ENCODE results near the gene GPRC5C.

Gene GPRC5C

DNA sequence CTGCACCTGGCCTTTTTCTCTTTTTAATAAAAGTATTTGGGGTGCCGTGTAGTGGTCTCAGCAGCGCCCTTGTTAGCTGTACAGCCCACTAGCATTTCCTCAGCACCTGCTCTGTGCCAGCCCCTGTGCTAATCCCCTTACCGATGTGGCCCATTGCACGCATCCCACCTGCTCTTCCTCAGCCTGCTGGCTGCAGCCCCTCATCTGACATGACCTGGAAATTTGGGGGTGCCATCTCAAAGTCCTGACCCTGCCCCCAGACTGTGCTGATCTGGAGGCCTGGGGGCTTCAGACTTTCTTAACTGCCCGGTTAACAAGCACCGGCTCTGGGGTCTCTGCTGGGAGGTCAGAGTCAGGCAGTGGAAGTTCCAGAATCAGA is 10.4 kb downstream of the GPRC5C start:
- Histone ChIP-seq H3K9ac (ENCODE audit: low read length) (peak overlapping the region; percentile 6), H3K27me3 (ENCODE audit: control insufficient read depth, insufficient read depth, low read length) (no peaks in the 10 kb centered on the region), H3K9me3 (ENCODE audit: control insufficient read depth, low read length) (no peaks in the 10 kb centered on the region), H3K36me3 (ENCODE audit: control insufficient read depth, insufficient read depth, low read length) (peaks cover 6% of the 10 kb centered on the region), H3K4me3 (ENCODE audit: low read length) (no peak overlapping the region), H3K4me1 (ENCODE audit: control insufficient read depth, insufficient read depth, low read length) (peaks cover 47% of the 10 kb centered on the region)

DNA sequence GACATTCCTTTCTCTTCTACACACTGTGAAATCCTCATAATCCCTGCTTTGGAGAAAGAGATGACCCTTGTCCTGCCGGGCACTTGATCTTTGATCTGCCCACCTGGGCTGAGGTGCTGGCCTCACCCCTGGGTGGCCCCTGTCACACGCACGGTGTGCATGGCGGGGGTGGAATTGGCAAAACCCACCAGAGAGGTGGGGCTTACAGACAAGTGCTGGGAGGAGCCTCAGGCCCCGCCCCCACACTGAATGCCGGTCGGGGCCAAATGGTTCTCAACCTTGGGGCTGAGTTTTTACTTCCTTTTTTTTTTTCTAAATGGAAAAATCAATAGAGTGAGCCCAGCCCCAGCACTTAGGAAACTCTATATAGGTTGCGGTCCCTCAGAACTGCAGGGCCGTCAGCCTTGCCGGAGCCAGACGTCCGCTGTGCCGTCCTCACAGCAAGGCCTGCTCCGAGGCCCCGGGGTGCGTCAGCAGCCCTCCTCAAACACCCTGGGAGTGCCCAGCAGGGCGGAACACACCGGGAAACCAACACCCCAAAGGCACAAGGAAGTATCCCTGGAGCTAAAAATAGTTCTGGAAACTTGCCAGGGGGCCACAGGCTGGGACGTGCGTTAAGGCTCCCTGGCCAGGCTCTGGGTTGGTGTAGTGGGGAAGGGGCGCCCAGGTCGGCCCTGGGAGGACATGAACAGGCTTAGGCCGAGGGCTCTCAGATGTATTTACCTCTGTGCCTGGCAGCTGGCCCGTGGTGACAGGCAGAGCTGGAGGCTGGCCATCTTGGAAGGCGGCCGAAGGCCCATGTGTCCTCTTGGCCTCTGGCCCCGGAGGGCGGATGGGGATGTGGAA is 11.0 kb downstream of the GPRC5C start:
- no peaks in the 10 kb centered on the region for H3K27me3 ChIP-seq (ENCODE audit: control insufficient read depth, insufficient read depth, low read length)
- H3K36me3 ChIP-seq (ENCODE audit: control insufficient read depth, insufficient read depth, low read length), result peaks cover 6% of the 10 kb centered on the region
- H3K4me1 ChIP-seq (ENCODE audit: control insufficient read depth, insufficient read depth, low read length), result peaks cover 46% of the 10 kb centered on the region
- peak overlapping the region; percentile 5 for H3K4me3 ChIP-seq (ENCODE audit: low read length)
- no peaks in the 10 kb centered on the region for H3K9me3 ChIP-seq (ENCODE audit: control insufficient read depth, low read length)
- H3K9ac ChIP-seq (ENCODE audit: low read length), result peak overlapping the region; percentile 81

DNA sequence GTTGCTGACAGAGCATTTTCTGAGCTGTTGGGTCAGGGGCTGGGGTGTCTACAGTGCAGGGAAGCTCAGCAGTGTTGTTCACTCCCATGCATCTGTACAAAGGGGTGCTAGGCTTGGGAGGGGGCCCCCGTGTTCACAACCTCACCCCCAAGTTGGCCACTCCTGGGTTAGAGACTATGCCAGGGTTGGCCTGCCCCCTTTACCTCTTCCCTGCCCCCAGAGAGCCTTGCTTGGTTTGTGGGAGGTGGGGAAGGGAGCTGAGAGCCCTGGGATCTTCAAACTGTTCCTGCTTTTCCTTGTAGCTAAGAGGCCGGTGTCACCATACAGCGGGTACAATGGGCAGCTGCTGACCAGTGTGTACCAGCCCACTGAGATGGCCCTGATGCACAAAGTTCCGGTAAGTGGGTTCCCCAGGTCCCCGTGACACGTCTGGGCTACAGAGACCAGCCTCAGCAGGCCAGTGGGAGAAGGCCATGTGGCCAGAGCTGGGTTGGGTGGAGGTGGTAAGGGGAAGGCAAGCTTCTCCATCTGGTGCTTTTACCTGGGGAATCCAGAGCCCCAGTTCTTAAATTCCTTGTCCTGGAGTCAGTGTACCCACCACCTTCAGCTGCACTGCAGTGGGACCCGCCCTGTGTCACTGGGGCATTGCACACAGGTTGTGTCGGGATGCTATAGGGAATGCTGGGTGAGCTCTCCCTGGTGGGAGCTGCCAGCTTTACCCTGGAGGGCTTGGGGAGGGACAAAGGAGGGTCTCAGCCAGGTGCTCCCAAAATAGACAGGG is 11.8 kb downstream of the GPRC5C start:
- H3K4me3 ChIP-seq (ENCODE audit: low read length), result peak overlapping the region; percentile 5
- H3K4me1 ChIP-seq (ENCODE audit: control insufficient read depth, insufficient read depth, low read length), result peaks cover 46% of the 10 kb centered on the region
- no peaks in the 10 kb centered on the region for H3K9me3 ChIP-seq (ENCODE audit: control insufficient read depth, low read length)
- peak overlapping the region; percentile 81 for H3K9ac ChIP-seq (ENCODE audit: low read length)
- H3K36me3 ChIP-seq (ENCODE audit: control insufficient read depth, insufficient read depth, low read length), result peaks cover 9% of the 10 kb centered on the region
- H3K27me3 ChIP-seq (ENCODE audit: control insufficient read depth, insufficient read depth, low read length), result no peaks in the 10 kb centered on the region

DNA sequence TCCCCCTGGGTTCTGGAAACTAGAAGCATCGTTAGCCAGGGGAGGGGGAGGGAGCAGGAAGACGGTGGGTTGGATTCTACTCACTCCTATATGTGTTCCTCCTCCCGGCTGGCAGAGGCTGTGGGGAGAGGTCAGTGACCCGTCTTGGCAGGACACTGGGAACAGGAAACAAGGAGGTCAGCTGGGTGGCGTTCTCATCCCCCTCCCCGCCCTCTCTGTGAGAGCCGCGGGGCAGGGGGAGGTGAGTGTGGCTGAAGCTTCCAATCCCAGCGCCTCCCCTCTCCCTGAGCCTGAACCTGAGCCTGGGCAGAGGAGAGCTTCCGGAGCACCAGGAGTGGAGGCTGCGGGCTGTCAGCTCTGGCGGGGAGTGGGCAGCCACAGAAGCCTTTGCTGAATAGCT is 12.5 kb downstream of the GPRC5C start:
- H3K9me3 ChIP-seq (ENCODE audit: control insufficient read depth, low read length), result no peaks in the 10 kb centered on the region
- H3K9ac ChIP-seq (ENCODE audit: low read length), result peak overlapping the region; percentile 81
- peaks cover 9% of the 10 kb centered on the region for H3K36me3 ChIP-seq (ENCODE audit: control insufficient read depth, insufficient read depth, low read length)
- H3K4me3 ChIP-seq (ENCODE audit: low read length), result no peak overlapping the region
- H3K27me3 ChIP-seq (ENCODE audit: control insufficient read depth, insufficient read depth, low read length), result no peaks in the 10 kb centered on the region
- peaks cover 46% of the 10 kb centered on the region for H3K4me1 ChIP-seq (ENCODE audit: control insufficient read depth, insufficient read depth, low read length)

DNA sequence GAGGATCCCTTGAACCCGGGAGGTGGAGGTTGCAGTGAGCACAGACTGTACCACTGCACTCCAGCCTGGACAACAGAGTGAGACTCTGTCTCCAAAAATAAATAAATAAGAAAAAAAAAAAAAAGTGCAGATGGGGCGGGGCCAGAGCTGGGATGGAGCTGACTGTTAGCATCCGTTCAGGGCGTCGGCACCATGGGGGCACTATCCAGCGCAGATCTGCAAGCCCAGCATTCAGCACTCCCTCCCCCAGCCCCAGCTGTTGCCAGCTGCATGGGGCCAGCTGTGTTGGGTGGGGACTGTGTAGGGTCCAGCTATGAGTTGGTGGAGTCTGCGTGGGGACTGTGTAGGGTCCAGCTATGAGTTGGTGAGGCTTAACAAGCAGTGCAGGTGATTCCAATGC is 13.3 kb downstream of the GPRC5C start:
- peaks cover 9% of the 10 kb centered on the region for H3K36me3 ChIP-seq (ENCODE audit: control insufficient read depth, insufficient read depth, low read length)
- H3K27me3 ChIP-seq (ENCODE audit: control insufficient read depth, insufficient read depth, low read length), result no peaks in the 10 kb centered on the region
- peaks cover 46% of the 10 kb centered on the region for H3K4me1 ChIP-seq (ENCODE audit: control insufficient read depth, insufficient read depth, low read length)
- H3K9ac ChIP-seq (ENCODE audit: low read length), result no peak overlapping the region
- no peaks in the 10 kb centered on the region for H3K9me3 ChIP-seq (ENCODE audit: control insufficient read depth, low read length)
- no peak overlapping the region for H3K4me3 ChIP-seq (ENCODE audit: low read length)

DNA sequence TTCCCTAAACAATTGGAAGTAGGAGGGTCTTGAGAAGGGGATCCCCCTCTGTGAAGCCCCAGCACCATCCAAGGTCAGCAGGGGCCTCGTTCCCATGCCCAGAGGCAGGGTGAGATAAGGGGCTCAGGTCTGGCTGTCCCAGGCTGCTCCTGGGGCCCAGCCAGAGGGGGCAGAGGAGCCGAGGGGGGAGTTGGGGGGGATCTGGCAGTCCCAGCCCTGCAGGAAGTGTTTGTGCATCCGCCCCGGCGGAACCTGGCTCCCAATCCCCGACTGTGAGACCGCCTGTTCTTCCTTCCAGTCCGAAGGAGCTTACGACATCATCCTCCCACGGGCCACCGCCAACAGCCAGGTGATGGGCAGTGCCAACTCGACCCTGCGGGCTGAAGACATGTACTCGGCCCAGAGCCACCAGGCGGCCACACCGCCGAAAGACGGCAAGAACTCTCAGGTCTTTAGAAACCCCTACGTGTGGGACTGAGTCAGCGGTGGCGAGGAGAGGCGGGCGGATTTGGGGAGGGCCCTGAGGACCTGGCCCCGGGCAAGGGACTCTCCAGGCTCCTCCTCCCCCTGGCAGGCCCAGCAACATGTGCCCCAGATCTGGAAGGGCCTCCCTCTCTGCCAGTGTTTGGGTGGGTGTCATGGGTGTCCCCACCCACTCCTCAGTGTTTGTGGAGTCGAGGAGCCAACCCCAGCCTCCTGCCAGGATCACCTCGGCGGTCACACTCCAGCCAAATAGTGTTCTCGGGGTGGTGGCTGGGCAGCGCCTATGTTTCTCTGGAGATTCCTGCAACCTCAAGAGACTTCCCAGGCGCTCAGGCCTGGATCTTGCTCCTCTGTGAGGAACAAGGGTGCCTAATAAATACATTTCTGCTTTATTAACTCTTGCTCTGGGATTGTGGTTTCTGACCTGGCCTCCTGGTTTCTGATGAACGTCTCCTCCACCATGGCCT is 14.9 kb downstream of the GPRC5C start:
- no peak overlapping the region for H3K9ac ChIP-seq (ENCODE audit: low read length)
- H3K9me3 ChIP-seq (ENCODE audit: control insufficient read depth, low read length), result no peaks in the 10 kb centered on the region
- H3K4me1 ChIP-seq (ENCODE audit: control insufficient read depth, insufficient read depth, low read length), result peaks cover 47% of the 10 kb centered on the region
- H3K4me3 ChIP-seq (ENCODE audit: low read length), result no peak overlapping the region
- no peaks in the 10 kb centered on the region for H3K27me3 ChIP-seq (ENCODE audit: control insufficient read depth, insufficient read depth, low read length)
- peaks cover 9% of the 10 kb centered on the region for H3K36me3 ChIP-seq (ENCODE audit: control insufficient read depth, insufficient read depth, low read length)

DNA sequence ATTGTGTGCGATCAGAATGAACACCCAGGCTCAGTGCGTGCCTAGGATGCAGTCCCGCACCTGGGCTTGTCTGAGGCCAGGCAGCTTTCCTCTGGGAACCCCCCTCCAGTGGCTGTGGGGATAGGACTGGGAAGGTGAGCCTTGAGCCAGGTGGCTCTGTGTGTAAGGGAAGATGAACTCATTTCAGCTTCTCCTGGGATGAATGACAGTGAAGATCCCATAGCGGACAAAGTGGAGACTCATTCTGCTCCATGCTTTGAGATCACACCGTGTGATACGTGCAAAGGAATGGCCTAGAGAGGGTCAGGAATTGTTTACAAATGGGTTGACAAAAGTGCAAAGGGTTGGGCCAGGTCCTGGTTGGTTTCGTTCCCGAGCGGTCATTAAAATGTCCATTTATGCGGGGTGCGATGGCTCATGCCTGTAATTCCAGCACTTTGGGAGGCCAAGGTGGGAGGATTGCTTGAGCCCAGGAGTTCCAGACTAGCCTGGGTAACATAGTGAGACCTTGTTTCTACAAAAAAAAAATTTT is 15.8 kb downstream of the GPRC5C start:
- Histone ChIP-seq H3K4me3 (ENCODE audit: low read length) (no peak overlapping the region), H3K4me1 (ENCODE audit: control insufficient read depth, insufficient read depth, low read length) (peaks cover 50% of the 10 kb centered on the region), H3K9me3 (ENCODE audit: control insufficient read depth, low read length) (no peaks in the 10 kb centered on the region), H3K27me3 (ENCODE audit: control insufficient read depth, insufficient read depth, low read length) (no peaks in the 10 kb centered on the region), H3K36me3 (ENCODE audit: control insufficient read depth, insufficient read depth, low read length) (peaks cover 9% of the 10 kb centered on the region), H3K9ac (ENCODE audit: low read length) (no peak overlapping the region)

DNA sequence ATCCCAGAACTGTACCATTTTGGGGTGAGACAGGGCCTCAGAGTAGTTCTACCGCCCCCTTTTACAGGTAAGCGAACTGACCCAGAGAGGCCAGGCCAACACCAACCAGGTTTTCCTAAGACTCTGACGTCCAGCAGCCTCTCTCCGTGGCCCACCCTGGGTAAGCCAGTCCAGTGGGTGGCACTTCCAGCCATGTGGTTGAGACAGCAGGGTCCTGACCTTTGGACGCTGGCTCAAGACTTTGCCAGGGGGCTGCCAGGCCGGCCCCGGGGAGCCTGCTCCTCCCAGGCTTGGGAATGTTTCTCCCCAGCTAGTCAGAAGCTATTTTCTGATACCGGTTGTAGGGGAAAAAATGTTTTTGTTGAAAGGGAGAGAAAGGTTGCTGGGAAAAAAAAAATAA is 16.9 kb downstream of the GPRC5C start:
- Histone ChIP-seq H3K9ac (ENCODE audit: low read length) (no peak overlapping the region), H3K9me3 (ENCODE audit: control insufficient read depth, low read length) (no peaks in the 10 kb centered on the region), H3K27me3 (ENCODE audit: control insufficient read depth, insufficient read depth, low read length) (no peaks in the 10 kb centered on the region), H3K36me3 (ENCODE audit: control insufficient read depth, insufficient read depth, low read length) (peaks cover 9% of the 10 kb centered on the region), H3K4me1 (ENCODE audit: control insufficient read depth, insufficient read depth, low read length) (peaks cover 50% of the 10 kb centered on the region), H3K4me3 (ENCODE audit: low read length) (no peak overlapping the region)

DNA sequence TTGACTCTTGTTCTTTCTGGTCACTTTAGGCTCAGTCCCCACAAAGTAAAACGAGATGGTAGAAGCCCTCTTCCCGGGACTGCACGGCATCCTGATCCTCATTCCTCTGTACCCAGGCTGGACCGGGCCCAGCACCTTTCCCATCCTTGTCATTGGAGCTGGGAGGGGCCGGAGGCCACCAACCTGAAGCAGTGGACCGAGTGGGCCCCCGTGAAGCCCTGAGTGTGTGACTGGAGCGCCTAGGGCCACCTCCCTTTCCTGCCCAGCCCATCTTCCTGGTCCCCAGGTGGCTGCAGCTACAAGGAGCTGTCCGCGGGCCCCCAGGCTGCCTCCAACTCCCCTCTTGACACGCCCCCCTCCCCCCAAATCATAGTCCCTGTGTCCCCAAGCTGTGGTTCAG is 17.4 kb downstream of the GPRC5C start:
- no peaks in the 10 kb centered on the region for H3K9me3 ChIP-seq (ENCODE audit: control insufficient read depth, low read length)
- no peak overlapping the region for H3K9ac ChIP-seq (ENCODE audit: low read length)
- peaks cover 9% of the 10 kb centered on the region for H3K36me3 ChIP-seq (ENCODE audit: control insufficient read depth, insufficient read depth, low read length)
- no peak overlapping the region for H3K4me3 ChIP-seq (ENCODE audit: low read length)
- H3K27me3 ChIP-seq (ENCODE audit: control insufficient read depth, insufficient read depth, low read length), result no peaks in the 10 kb centered on the region
- peaks cover 47% of the 10 kb centered on the region for H3K4me1 ChIP-seq (ENCODE audit: control insufficient read depth, insufficient read depth, low read length)

DNA sequence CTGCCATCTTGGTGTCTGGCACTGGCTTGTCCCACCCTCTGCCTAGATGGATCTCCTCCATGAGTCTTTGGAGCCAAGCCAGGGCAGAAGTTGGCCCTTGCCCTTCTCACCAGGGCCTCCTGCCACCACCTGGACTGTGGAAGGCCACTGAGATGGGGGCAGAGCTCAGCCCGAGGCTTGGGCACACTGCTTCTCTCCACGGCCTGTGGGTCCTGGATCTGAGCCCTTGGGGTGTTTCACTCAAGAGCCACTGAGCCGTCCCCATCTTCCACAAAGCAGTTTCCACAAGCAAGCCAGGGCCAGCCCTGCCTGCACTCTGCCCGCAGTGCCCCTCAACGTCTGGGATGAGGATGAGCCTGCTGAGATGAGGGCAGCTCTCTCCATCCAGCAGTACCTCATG is 17.9 kb downstream of the GPRC5C start:
- H3K4me3 ChIP-seq (ENCODE audit: low read length), result no peak overlapping the region
- H3K36me3 ChIP-seq (ENCODE audit: control insufficient read depth, insufficient read depth, low read length), result peaks cover 9% of the 10 kb centered on the region
- H3K27me3 ChIP-seq (ENCODE audit: control insufficient read depth, insufficient read depth, low read length), result no peaks in the 10 kb centered on the region
- H3K9me3 ChIP-seq (ENCODE audit: control insufficient read depth, low read length), result no peaks in the 10 kb centered on the region
- no peak overlapping the region for H3K9ac ChIP-seq (ENCODE audit: low read length)
- H3K4me1 ChIP-seq (ENCODE audit: control insufficient read depth, insufficient read depth, low read length), result peaks cover 47% of the 10 kb centered on the region

DNA sequence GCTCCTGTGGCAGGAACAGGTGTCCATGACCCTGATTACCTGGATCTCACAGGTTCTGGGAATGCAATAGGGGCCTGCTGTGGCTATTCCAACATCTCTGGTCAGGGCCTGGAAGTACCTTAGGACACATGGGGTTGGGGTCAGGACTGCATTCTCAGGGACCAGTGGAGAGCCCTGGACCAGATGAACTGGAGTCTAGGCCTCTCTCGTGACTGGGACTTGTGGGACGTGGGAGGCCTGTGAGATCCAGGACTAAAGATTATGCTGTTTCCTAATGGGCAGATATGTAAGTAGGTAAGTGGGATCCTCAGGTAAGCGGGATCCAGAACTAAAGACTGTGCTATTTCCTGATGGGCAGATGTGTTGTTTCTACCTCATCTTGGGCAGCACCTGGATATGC is 18.3 kb downstream of the GPRC5C start:
- Histone ChIP-seq H3K36me3 (ENCODE audit: control insufficient read depth, insufficient read depth, low read length) (peaks cover 9% of the 10 kb centered on the region), H3K9ac (ENCODE audit: low read length) (no peak overlapping the region), H3K4me1 (ENCODE audit: control insufficient read depth, insufficient read depth, low read length) (peaks cover 46% of the 10 kb centered on the region), H3K4me3 (ENCODE audit: low read length) (no peak overlapping the region), H3K27me3 (ENCODE audit: control insufficient read depth, insufficient read depth, low read length) (no peaks in the 10 kb centered on the region), H3K9me3 (ENCODE audit: control insufficient read depth, low read length) (no peaks in the 10 kb centered on the region)
